Left cardiac atrium (tissue), 4 donors: Measurements from ENCODE around the gene GTF3A. TPM values are rescaled to one million over a fixed set of nuclear protein-coding genes. Genes with fewer than 3 reads are reported as not detected.

Source experiments
- ATAC-seq, 2 donors: fragments of 200-7000 bp; cut with Tn5 transposase; one replicate each; pipeline ENCODE4 v1.9.1; 2020; ENCODE audit warnings: mild to moderate bottlenecking in 2 of 2, moderate library complexity in 2 of 2
- DNase-seq: peaks from one replicate; pipeline ENCODE4 v3.0.0-alpha.2; 2020
- intact Hi-C, 2 donors: fragments of 100-400 bp; cut with DNase I; formaldehyde crosslinking; loops; one replicate each; pipeline versions ENCODE4 v1.14.1 to v1.15.1; 2022 to 2023
- total RNA-seq, 2 donors: library from RNA; stranded (reverse); fragmentation: NEBNext Ultra II Directional; extraction: Animal tissue kit (Norgen Biotek cat#: 25700); gene quantifications; one replicate each; pipeline ENCODE4 v1.2.1, GENCODE V29; 2021
- donor health status: DM: no; HTN: yes; CAD: no.
- donor health status: DM: no; HTN: yes; CAD: no; lungs with severe emphysema.
- donor health status: DM: yes; HTN: yes; CAD: no.
- donor health status: Dilated cardiomyopathy.

GTF3A gene
- total RNA-seq, 2 donors from 2014 or later: 159 to 172 TPM

GRCh38 chr13:27403203-27403678 lies 21.2 kb upstream of the GTF3A start:
- ATAC-seq: peak; percentile 35 to 69
- no peak for DNase-seq
- intact Hi-C loops: no loop called here

DNA sequence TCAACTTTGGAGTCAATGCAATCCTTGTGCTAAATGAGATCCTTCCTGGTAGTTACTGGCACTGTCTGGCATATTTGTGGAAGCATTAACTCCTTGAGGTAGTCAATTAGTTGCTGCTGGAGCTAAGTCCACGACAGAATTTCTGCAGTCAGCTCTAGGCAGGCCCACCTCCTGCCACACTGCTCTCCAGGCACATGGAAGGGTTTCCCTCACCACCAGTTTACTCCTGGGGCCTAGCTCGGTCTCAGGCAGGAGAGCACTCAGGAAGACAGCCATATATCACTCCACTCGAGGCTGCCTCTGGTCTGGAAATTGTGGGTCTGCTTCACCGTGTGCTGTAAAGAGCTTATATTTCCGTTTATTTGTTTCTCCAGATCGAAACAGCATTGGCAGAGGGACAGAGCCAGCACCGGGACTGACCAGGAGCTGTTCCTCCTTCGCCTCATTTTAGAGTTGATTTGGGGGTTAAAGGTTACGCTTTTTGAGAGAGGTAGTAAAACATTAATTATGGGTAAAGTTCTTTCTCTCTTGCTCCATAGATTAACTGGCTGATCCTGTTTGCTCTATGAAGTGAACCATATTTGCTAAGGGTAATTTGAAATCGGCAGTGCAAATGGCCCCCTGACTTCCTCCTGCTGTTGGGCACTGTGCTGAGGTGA lies 20.6 kb upstream of the GTF3A start:
- DNase-seq (no peak), ATAC-seq (peak in 1 of 2 donors; percentile 20)
- intact Hi-C loops: no loop called here

DNA sequence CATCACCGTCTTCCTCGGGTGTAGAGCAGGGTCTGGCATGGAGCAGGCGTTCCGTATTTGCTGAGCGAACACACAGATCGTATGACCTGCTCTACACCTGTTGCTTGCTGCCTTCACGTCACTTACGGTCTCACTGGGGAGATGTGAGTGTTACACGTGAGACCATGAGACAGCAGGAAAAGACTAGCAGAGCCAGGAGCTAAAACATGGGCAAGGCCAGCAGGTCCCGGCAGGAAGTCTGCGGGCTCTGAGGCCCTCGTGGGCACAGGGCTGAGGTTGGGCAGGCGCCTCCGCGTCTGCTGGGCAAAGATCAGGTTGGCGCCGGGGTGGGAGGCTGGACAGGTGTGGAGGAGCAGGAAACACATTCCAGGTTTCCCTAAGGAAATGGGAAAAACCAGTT lies 19.7 kb upstream of the GTF3A start:
- ATAC-seq (no peak), DNase-seq (no peak)
- intact Hi-C loops: no loop called here

DNA sequence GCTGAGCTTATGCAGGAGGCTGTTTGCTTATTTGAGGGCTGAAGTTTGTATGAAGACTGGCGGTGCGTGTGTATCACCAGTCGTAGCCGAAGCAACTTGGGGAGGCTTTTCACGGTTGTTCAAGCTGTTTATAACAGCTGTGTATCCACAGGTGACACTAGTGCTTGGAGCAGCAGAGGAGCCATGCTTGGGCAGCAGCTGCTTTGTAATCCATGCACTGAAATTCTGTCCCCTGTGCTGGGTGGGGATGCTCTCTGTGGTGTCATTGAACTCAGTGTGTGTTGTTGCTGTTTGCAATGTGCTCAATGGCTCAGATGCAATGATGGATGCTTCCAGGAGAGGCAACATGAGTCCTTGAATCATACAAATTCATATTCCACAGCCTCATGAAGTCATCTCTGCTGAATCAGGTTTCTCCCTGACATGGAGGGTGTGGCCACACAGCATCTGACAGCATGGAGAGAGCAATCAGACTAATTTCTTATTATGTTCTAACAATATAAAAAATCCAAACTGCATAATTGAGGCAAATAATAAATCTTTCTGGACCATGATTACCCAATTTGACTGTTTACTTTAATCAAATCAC lies 18.8 kb upstream of the GTF3A start:
- DNase-seq (no peak), ATAC-seq (no peak)
- intact Hi-C loops: no loop called here

DNA sequence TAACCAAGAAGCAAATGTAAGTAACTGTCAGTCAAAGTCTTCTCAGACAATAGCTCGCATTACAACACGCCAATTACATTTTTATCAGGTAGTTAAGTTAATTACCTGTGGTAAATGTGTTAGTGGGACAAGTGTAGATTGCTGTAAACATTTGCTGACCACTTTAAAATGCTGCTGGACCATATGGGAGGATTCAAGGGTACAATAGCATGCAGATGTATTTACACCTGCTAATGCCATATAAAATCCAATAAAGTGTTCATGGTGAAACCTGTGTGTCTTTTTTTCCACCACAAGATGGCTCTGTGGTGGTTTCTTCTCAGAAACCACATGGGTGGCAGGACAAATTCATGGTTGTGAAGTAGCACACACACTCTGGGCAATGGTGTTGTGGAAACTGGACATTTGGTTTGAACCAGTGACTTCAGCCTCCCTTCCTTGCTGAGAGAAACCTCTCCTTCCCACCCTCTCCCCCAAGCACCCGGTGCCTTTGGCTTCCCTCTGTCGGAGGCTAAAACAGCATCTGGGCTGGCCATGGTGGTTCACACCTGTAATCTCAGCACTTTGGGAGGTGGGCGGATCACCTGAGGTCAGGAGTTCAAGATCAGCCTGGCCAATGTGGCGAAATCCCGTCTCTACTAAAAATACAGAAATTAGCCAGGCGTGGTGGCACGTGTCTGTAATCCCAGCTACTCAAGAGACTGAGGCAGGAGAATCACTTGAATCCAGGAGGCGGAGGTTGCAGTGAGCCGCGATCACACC lies 18.1 kb upstream of the GTF3A start:
- ATAC-seq: peak; percentile 32 to 38
- intact Hi-C loops: no loop called here
- no peak for DNase-seq

- ATAC-seq: peak in 1 of 2 donors; percentile 62
- DNase-seq: no peak
- intact Hi-C loops: no loop called here
Observed at GRCh38 chr13:27408074-27408473, 16.3 kb upstream of the GTF3A start.

DNA sequence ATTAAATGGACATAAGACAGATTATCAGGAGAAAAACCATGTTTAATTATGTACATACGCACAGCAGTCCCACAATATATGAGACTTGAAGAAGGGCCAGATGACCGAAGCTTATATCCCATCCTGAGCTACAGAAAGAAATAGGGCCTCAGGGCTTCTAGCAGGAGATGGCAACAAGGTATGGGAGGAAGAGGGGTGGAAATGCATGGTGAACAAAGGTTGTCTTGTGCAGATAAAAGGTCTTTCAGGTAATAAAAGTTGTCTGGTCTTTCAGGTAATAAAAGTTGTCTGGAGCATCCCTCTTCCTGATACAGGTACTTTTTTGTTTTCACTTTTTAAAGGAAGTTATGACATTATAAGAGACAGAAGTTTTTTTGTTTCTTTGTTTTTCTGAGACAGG lies 15.4 kb upstream of the GTF3A start:
- ATAC-seq (no peak), DNase-seq (no peak)
- intact Hi-C loops: no loop called here

- ATAC-seq: no peak
- DNase-seq: no peak
- intact Hi-C loops: no loop called here
Observed at GRCh38 chr13:27411341-27411740, 13.1 kb upstream of the GTF3A start.

DNA sequence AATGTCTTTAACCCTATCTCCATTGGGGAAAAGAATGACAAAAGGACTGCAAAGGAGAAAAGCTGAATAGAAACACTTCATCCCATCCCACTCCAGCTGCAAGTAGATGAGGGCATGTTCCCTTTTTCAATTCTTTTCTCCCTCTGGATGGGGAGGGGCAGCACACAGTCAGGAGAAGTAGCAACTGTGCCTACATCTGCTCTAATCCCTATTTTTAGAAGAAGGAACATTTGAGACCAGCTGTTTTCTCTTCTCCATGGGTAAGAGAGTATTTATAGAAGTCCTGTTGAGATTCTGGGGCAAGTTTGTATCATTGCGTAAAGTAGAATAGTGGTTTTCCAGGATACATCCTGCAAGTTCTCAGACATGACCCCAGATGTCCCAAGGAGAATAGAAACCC lies 9.3 kb upstream of the GTF3A start:
- DNase-seq (no peak), ATAC-seq (peak in 1 of 2 donors; percentile 71)
- intact Hi-C loops: no loop called here

DNA sequence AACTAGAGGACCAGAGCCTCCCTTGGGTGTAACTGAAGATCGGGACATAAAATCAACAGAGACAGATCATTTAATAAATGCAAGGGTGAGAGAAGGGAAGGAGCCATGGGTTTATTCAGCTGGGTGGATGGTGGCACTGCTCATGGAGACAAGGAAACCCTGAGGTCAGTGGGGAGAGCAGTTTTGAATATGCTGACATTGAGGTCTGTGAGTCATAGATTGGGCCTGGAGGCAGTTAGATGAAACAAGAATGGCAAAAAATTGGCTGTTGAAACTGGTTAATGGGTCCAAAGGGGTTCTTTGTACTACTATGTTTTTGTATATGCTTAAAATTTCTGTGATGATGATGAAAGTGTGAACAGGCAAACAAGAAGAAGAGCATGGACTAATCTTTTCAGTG lies 5.1 kb upstream of the GTF3A start:
- no peak for DNase-seq

DNA sequence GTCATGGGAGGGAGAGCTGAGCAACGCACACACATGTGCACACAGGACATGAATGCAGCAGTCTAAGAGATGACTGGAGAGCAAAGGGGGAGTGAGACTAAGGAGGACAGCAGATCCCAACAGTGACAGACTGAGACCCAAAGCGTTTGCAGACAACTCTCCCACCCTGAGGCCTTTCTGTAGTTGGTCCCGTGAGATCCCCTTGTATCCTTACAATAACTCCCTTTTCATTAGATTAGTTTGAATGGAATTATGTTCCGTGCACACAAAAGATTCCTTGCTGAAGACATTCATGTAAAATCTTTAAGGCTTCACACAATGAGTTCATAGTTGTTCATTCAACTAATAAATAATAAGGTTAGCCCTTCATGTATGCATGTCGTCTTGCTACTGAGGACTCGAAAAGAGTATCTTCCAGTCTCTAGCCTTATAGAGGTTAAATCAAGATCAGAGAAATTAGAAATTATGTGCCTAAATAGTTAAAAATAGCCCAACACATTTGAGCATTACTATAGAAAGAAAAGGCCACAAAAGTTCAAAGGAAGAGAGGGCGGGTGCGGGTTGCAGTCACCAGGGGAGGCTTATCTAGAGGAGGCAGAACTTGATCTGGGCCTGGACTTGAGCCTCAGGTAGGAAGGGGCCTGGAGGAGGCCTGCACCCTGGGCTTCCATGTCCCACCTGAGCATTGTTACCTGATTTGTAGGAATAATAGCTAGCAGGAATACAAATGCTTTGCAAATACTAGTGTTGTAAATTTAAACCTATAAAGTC lies 3.1 kb upstream of the GTF3A start:
- ATAC-seq: no peak
- no peak for DNase-seq
- intact Hi-C loops: no loop called here

More for the DNA sequence above, 5.1 kb upstream of the GTF3A start:
- intact Hi-C loops: no loop called here
- ATAC-seq: no peak

DNA sequence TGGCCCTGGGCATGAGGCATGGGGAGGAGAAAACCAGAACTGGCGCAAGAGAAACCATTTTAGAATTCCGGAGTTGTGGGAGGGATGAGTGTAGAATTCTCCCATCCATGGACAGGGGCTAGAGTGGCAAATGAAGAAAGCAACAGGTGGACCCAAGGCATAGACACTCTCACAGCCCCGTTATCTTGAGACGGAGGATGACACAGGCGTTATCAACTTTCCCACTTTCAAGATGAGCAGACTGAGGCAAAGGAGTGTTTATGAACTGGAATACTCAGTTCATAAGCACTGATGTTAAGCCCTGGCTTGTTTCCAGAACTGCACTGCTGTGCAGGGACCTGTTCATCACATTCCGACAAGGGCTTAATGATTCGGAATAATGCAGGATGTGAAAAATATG lies 1.1 kb upstream of the GTF3A start:
- intact Hi-C loops: no loop called here
- DNase-seq (no peak), ATAC-seq (no peak)

DNA sequence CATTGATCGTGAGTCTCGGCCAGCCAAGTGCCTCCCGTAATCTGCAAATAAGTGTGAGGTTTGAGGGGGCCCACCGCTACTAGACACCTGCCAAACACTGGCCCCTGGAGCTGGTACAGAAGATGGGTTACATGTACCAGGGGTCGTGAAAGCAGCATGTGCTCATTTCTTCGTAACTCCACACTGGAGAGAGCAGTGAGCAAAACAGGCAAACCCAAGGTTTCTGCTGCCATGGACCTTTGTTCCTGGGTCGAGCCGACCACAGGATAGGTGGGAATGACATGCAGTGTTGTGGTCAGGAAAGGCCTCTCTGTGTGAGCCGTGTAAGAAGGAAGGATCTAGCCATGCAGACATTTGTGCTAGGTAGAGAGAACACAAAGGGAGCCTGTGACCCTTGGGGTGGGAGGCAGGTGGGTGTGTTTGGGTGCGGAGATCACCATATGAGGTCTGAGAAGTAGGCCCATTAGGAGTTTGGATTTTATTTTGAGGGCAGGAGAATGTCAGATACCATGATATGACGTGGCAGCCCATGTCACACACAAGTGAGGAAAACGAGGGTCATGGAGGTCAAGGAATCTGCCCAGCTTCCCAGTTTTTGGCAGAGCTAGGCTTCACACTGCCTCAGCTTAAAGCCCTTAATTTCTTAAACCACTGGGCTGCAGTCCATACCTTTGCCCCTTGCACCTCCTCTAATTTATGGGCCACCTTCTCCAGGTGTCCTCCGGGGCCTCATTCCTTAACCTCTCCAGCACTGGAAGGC lies 919 bp downstream of the GTF3A start:
- intact Hi-C loops: no loop called here
- DNase-seq (no peak), ATAC-seq (no peak)

DNA sequence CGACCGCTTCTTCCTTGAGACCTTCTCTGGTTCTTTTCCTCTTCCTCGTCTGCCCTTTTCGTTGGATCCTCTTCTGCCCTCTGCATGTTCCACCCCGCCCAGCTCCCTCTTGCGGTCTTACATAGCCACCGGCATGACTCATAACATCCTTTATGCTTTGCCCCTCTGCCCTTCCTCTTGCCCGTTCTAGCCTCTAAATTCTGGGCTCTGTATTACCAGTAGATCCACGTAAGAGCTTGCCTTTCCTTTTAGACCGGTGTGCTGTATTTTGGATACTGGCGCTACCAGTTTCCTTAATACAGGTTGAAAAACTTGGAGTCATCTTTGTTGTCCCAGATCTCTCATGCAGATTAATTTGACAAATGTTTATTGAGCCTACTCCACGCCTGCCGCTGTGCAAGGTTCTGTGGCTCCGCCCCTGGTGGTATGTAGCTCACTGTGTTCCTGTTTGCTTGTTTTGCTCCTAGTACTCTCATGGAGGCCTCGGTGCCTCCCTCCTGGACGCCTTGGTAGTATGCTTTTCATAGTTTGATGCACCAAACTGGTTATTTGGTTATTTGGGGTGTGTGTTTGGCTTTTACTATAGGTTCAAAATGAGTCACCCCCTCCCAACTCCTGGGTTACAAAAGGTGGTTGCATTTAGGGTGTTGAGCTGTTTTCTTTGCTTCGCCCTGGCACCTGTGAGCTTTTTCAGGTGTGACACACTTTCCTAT lies 1.7 kb downstream of the GTF3A start:
- ATAC-seq: peak; percentile 51 to 81
- DNase-seq: peak; percentile 78
- intact Hi-C loops: no loop called here

GRCh38 chr13:27427641-27428040 lies 3.2 kb downstream of the GTF3A start:
- intact Hi-C loops: no loop called here

DNA sequence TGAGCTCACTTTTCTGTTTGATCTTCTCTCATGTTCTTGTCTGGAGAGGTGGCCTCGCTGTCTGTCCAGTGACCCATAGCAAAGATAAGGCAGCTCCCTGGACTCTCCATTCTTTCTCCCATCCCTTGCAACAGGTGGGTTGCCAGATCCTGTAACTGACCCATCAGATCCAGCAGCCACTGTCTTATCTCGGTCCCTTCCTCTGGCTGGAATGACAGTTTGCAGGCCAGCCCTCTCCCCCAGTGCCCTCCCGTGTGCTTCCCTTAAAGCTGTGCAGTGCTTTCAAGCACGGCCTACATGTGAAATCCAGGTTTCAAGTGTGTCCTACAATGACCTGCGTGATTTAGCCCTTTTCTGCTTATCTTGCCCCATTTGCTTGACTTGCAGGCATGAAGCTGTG lies 3.7 kb downstream of the GTF3A start:
- DNase-seq (no peak), ATAC-seq (no peak)
- intact Hi-C loops: no loop called here

More at GRCh38 chr13:27427641-27428040, 3.2 kb downstream of the GTF3A start:
- DNase-seq (peak; percentile 38), ATAC-seq (no peak)

DNA sequence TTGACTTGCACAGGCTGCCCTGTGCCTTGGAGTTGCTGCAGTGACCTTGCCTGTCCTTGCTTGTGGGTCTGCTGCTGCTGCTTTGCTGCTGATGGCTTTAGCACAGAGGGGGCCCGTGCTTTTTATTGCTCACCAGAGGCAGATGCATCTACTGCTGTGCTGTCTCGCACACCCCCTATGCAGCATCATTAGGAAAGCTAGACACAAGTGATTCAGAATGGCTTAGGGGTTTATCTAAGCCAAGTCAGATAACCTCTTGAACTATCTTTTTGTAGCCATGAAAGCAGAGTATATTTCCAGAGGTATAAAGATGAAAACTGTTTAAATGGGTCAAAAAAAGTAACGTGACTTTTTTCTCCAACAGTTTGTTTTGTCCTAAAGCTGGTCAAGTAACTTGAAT lies 7.8 kb downstream of the GTF3A start:
- DNase-seq (no peak), ATAC-seq (no peak)
- intact Hi-C loops: no loop called here

- intact Hi-C loops: no loop called here
- ATAC-seq (no peak), DNase-seq (no peak)
Observed at GRCh38 chr13:27432611-27433210, 8.3 kb downstream of the GTF3A start.
